ENCODE data around the gene GNB1L. TPM values are rescaled to one million over a fixed set of nuclear protein-coding genes. Genes with fewer than 3 reads are reported as not detected.
"Not testable (repeated sequence)": the region's sequence is repeated elsewhere in the genome, so short reads cannot be mapped to it uniquely, and the experiment has no call there.

The GNB1L gene
- total RNA-seq, 1 donor from 2014 or later = 3.0 TPM

GRCh38 chr22:19885841-19886592 is 31.3 kb upstream of the GNB1L start:
- no peaks in the 10 kb centered on the region for H3K9me3 Mint-ChIP-seq
- H3K4me3 ChIP-seq = no peak overlapping the region
- H3K27ac Mint-ChIP-seq = peak overlapping the region; percentile 57
- no peak for DNase-seq (ENCODE audit: low spot score)
- no peak overlapping the region for H3K4me2 ChIP-seq
- H3K4me1 ChIP-seq = peaks cover 21% of the 10 kb centered on the region
- TF ChIP-seq CTCF (IDR thresholded peaks at IDR 0.05) (no peak), EZH2phosphoT487 (IDR thresholded peaks at IDR 0.05) (no peak), EZH2 (IDR thresholded peaks at IDR 0.05) (no peak)
- no peaks in the 10 kb centered on the region for H3K36me3 Mint-ChIP-seq
- no peak overlapping the region for H2AFZ ChIP-seq (replicated peaks)
- H3K9ac ChIP-seq = no peak overlapping the region
- peaks cover 29% of the 10 kb centered on the region for H3K4me1 Mint-ChIP-seq
- H4K20me1 ChIP-seq (ENCODE audit: low read depth) = no peaks in the 10 kb centered on the region
- no peaks in the 10 kb centered on the region for H3K9me3 ChIP-seq (ENCODE audit: low read depth)
- no peak overlapping the region for H3K27ac ChIP-seq
- peaks cover 20% of the 10 kb centered on the region for H3K27me3 ChIP-seq
- H3K4me3 Mint-ChIP-seq = no peak overlapping the region
- H3K27me3 Mint-ChIP-seq (ENCODE audit: insufficient read depth, low read depth) = peaks cover 10% of the 10 kb centered on the region
- peaks cover 3% of the 10 kb centered on the region for H3F3A ChIP-seq (ENCODE audit: low read depth)
- no peaks in the 10 kb centered on the region for H3K36me3 ChIP-seq
- no peaks in the 10 kb centered on the region for H3K79me2 ChIP-seq (ENCODE audit: low read depth)

GRCh38 chr22:19884954-19885751 is 30.5 kb upstream of the GNB1L start:
- Mint-ChIP-seq H3K9me3 (no peaks in the 10 kb centered on the region), H3K4me3 (no peak overlapping the region), H3K36me3 (no peaks in the 10 kb centered on the region), H3K4me1 (peaks cover 34% of the 10 kb centered on the region), H3K27ac (peak overlapping the region; percentile 57), H3K27me3 (ENCODE audit: insufficient read depth, low read depth) (peaks cover 7% of the 10 kb centered on the region)
- H4K20me1 ChIP-seq (ENCODE audit: low read depth) = no peaks in the 10 kb centered on the region
- no peaks in the 10 kb centered on the region for H3K36me3 ChIP-seq
- H3K9me3 ChIP-seq (ENCODE audit: low read depth) = no peaks in the 10 kb centered on the region
- TF ChIP-seq CTCF (IDR thresholded peaks at IDR 0.05) = no peak
- TF ChIP-seq EZH2phosphoT487 (IDR thresholded peaks at IDR 0.05) = no peak
- no peak for TF ChIP-seq EZH2 (IDR thresholded peaks at IDR 0.05)
- no peak overlapping the region for H3K9ac ChIP-seq
- H3K27ac ChIP-seq = no peak overlapping the region
- no peak for DNase-seq (ENCODE audit: low spot score)
- H3K4me2 ChIP-seq = no peak overlapping the region
- no peak overlapping the region for H3K4me3 ChIP-seq
- peaks cover 20% of the 10 kb centered on the region for H3K27me3 ChIP-seq
- no peaks in the 10 kb centered on the region for H3K79me2 ChIP-seq (ENCODE audit: low read depth)
- peaks cover 8% of the 10 kb centered on the region for H3F3A ChIP-seq (ENCODE audit: low read depth)
- H3K4me1 ChIP-seq = peaks cover 22% of the 10 kb centered on the region
- H2AFZ ChIP-seq (replicated peaks) = no peak overlapping the region

GRCh38 chr22:19884161-19884953 is 29.7 kb upstream of the GNB1L start:
- DNase-seq (ENCODE audit: low spot score) = no peak
- Mint-ChIP-seq H3K4me3 (no peak overlapping the region), H3K27me3 (ENCODE audit: insufficient read depth, low read depth) (peaks cover 7% of the 10 kb centered on the region), H3K4me1 (peaks cover 31% of the 10 kb centered on the region), H3K36me3 (no peaks in the 10 kb centered on the region), H3K27ac (no peak overlapping the region), H3K9me3 (no peaks in the 10 kb centered on the region)
- H2AFZ ChIP-seq (replicated peaks) = no peak overlapping the region
- H3K79me2 ChIP-seq (ENCODE audit: low read depth) = no peaks in the 10 kb centered on the region
- H3K4me1 ChIP-seq = peaks cover 22% of the 10 kb centered on the region
- H3K27ac ChIP-seq = no peak overlapping the region
- H3K9me3 ChIP-seq (ENCODE audit: low read depth) = no peaks in the 10 kb centered on the region
- H3K36me3 ChIP-seq = no peaks in the 10 kb centered on the region
- H3K27me3 ChIP-seq = peaks cover 13% of the 10 kb centered on the region
- H4K20me1 ChIP-seq (ENCODE audit: low read depth) = no peaks in the 10 kb centered on the region
- no peak overlapping the region for H3K9ac ChIP-seq
- peaks cover 8% of the 10 kb centered on the region for H3F3A ChIP-seq (ENCODE audit: low read depth)
- TF ChIP-seq CTCF (IDR thresholded peaks at IDR 0.05) (no peak), EZH2 (IDR thresholded peaks at IDR 0.05) (no peak), EZH2phosphoT487 (IDR thresholded peaks at IDR 0.05) (no peak)
- H3K4me3 ChIP-seq = no peak overlapping the region
- no peak overlapping the region for H3K4me2 ChIP-seq

- H3K36me3 ChIP-seq; H3K27me3 Mint-ChIP-seq (ENCODE audit: insufficient read depth, low read depth); H3K36me3 Mint-ChIP-seq; H3K4me2 ChIP-seq; DNase-seq (ENCODE audit: low spot score); H3K9me3 ChIP-seq (ENCODE audit: low read depth); H3F3A ChIP-seq (ENCODE audit: low read depth); H3K27ac Mint-ChIP-seq; H3K27ac ChIP-seq; H3K79me2 ChIP-seq (ENCODE audit: low read depth); H3K9ac ChIP-seq; H3K4me3 ChIP-seq; H3K9me3 Mint-ChIP-seq; H2AFZ ChIP-seq (replicated peaks); H3K4me3 Mint-ChIP-seq; H4K20me1 ChIP-seq (ENCODE audit: low read depth): not testable (repeated sequence)
- peaks cover 13% of the 10 kb centered on the region for H3K27me3 ChIP-seq
- H3K4me1 ChIP-seq = peaks cover 22% of the 10 kb centered on the region
- peaks cover 38% of the 10 kb centered on the region for H3K4me1 Mint-ChIP-seq
Observed at GRCh38 chr22:19883446-19883845, 28.8 kb upstream of the GNB1L start.

All from neural progenitor cell (in vitro differentiated cells).